ENCODE data around the gene FAM13A.
"Not testable (repeated sequence)": the region's sequence is repeated elsewhere in the genome, so short reads cannot be mapped to it uniquely, and the experiment has no call there.

The FAM13A gene

DNA sequence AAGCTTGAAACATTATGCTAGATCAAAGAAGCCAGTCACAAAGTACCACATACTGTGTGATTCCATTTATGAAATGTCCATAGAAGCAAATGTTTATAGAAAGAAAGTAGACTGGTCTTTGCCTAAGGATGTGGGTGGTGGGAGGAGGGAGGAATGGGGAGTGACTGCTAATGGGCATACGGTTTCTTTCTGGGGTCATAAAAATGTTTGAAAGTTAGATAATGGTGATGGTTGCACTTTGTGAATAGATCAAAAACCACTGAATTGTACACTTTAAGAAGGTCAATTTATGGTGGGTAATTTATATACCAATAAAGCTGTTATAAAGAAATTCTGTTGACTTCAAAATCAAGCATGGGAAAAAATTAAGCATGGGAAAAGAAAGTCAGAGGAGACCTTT is 56.6 kb downstream of the FAM13A start:
- no peak for DNase-seq (ENCODE audit: low read depth in 2 of 2)

DNA sequence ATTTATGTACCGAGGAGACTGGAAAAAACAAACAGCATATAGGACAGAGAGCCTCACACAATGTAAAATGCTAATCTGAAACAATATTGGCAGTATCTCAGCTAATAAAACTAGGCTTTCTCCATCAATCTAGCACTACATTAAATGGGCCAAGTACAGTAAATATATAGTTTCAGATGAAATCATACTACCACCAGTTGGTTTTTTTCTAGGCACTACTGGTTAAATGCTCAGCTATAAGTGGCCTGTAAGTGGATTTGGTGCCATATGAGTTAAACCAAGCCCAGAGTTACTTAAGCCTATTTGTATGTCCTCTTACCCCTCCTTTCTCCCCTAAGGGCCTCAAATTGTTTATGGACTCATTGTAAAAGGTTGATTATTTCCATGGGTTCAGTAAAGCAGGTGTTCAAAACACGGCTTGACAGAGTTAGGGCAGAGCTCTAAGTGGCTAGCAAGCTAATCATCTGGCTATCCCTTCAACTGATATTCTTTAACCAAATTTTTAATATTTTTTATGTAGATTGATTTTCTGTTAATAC is 57.5 kb downstream of the FAM13A start:
- no peak for DNase-seq (ENCODE audit: low read depth in 2 of 2)

GRCh38 chr4:88998891-88999290 is 58.1 kb downstream of the FAM13A start:
- no peak for DNase-seq (ENCODE audit: low read depth in 2 of 2)

DNA sequence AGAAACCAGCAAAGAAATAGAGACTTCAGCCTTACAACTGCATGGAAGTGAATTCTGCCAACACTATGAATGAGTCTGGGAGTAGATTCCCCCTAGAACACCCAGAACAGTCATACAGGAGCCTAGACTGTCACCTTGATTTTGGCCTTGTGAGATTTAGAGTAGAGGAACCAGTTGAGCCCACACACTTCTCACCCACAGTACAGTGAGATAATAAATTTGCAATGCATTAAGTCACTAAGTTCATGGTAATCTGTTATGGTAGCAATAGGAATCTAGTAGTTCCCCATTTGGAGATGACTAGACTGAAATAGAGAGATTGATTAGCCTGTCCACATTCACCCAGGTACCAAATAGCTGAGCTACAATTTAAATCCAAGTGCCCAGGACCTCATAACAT is 59.0 kb downstream of the FAM13A start:
- DNase-seq (ENCODE audit: low read depth in 2 of 2) = no peak

- DNase-seq (ENCODE audit: low read depth in 2 of 2) = no peak
Measured at GRCh38 chr4:88995874-88996273, 61.1 kb downstream of the FAM13A start.

- DNase-seq (ENCODE audit: low read depth in 2 of 2) = not testable (repeated sequence)
Measured at GRCh38 chr4:88995257-88995656, 61.7 kb downstream of the FAM13A start.

GRCh38 chr4:88993246-88993645 is 63.7 kb downstream of the FAM13A start:
- no peak for DNase-seq (ENCODE audit: low read depth in 2 of 2)

DNA sequence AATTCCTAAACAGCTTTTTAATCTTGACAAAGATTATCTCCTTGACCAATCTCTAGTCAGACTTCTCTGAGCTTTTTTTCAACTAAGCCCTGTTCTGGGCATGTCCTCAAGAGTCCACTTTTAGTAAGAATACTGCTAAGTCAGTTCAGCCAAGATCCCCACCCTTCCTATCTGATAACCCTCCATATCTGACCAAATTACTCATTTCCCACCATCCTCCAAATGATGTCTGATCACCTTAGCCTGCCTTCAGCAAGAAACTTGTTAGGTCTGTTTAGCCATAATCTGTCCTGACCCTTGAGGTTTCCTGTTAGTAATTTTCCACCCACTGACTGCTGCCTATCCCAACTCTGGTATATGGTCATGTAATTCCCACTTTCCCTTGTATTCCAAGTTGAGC is 65.2 kb downstream of the FAM13A start:
- no peak for DNase-seq (ENCODE audit: low read depth in 2 of 2)

GRCh38 chr4:88989990-88990389 is 67.0 kb downstream of the FAM13A start:
- no peak for DNase-seq (ENCODE audit: low read depth in 2 of 2)

DNA sequence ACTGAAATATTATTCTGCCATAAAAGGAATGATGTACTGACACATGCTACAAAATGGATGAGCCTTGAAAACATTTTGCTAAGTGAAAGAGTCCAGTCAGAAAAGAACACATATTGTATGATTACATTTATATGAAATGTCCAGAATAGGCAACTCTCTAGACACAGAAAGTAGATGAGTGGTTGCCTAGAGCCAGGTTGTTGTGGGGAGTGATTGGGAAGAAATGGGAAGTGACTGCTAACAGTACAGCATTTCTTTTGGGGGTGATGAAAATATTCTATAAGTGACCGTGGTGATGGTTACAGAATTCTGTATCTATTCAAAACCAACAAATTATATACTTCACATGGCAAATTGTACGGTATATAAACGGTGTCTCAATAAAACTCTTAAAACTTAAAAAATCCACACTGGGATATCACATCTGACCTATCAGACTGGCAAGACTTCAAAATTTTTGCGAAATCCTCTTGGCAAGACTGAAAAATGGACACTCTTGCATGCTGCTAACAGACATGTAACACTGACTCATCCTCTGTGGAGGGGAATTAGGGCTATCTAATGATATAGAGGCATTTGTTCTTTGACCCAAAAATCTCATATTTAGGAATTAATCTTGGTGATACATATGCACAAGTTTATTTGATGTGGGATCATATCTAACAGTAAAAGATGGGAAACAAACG is 71.8 kb downstream of the FAM13A start:
- DNase-seq (ENCODE audit: low read depth in 2 of 2) = peak; percentile 62 to 71

- DNase-seq (ENCODE audit: low read depth in 2 of 2) = no peak
Measured at GRCh38 chr4:88982757-88983156, 74.2 kb downstream of the FAM13A start.

DNA sequence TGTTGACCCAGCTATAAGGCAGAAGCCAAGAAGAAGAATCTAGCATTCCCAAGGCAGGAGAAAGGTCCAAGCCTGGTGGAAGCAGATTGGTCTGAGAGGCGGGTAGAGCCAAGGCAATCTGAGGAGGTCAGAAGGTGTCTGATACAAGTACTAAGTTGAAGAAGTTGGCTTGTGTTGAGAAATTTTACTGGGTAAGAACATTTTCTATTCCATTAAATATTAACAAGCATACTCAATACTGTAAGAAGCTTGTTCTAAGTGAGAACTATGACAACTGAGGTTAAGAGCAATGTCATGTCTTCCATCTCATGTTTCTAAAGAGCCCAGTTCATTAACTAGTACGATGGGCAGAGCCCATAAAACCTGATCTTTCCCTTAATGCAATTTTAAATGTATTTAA is 75.0 kb downstream of the FAM13A start:
- DNase-seq (ENCODE audit: low read depth in 2 of 2) = no peak

DNA sequence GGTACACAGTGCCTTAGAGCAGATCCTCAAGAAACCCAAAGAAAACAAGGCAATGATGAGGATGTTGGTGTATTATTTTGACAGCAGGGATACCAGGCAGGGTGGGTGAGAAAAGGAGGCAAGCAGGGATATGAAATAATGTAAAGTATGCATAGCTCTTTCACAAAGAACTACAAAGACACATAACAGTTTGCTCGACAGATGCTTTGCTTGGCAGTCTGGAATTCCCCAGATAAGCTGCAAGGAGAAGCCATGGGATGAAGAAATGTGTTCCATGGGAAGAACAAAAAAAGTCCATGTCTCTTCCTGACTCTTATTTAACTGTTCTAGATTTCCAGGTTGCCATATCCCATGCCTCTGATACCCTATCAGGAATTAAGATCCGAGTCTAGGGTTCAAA is 75.4 kb downstream of the FAM13A start:
- no peak for DNase-seq (ENCODE audit: low read depth in 2 of 2)

- DNase-seq (ENCODE audit: low read depth in 2 of 2) = no peak
Measured at GRCh38 chr4:88979276-88979675, 77.7 kb downstream of the FAM13A start.

GRCh38 chr4:88976775-88977035 is 80.3 kb downstream of the FAM13A start:
- no peak for DNase-seq (ENCODE audit: low read depth in 2 of 2)

DNA sequence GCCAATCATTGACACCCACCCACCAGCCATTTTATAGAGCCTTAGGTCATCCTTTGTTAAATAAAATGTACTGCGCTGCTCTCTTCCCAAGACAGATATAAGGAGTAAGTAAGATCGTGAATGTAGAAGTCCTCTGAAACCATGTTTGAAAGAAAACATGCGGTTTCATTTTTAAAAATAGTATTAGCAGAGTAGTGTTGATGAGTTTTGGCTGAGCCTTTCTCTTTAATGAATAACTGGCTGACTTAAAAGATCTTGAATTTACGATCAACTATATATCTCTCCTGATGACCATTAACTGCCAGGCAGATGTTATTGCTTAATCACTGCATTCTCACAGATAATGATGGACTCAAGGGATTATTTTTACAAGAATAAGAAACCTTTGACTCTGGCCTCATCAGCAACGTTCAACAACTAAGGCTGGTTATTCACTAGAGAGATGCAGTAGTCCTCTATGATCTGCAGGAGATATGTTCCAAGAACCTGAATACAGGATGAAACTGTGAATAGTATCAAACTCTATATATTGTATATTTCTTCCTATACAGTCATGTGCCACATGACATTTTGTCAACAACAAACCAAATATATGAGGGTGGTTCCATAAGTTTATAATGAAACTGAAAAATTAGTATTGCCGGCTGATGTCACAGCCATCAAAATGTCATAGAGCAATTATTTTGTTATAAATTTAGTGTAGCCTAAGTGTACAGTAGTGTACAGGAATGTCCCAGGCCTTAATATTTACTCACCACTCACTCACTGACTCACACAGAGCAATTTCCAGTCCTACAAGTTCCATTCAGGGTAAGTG is 80.8 kb downstream of the FAM13A start:
- peak in 1 of 2 experiments; percentile 9 for DNase-seq (ENCODE audit: low read depth in 2 of 2)

GRCh38 chr4:88971536-88971935 is 85.4 kb downstream of the FAM13A start:
- no peak for DNase-seq (ENCODE audit: low read depth in 2 of 2)

GRCh38 chr4:88969746-88970145 is 87.2 kb downstream of the FAM13A start:
- no peak for DNase-seq (ENCODE audit: low read depth in 2 of 2)

DNA sequence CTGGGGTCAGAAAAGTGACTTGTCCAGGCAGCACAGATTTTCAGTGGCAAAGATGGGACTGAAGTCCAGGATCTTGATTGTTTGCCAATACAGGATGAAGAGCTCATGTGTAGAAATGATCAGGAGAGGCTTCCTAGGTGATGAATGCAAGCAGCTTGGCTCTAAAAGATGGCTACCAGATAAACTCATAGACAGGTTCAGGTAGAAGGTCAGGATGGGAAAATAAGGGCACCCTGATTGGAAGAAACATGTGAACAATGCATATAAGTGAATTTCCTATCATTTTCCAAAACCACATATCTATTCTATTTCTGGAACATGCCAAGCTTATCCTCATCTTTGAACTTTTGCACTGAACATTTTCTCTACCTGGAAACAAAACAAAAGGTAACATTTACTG is 87.7 kb downstream of the FAM13A start:
- DNase-seq (ENCODE audit: low read depth in 2 of 2) = no peak

- DNase-seq (ENCODE audit: low read depth in 2 of 2) = no peak
Measured at GRCh38 chr4:88967883-88968331, 89.1 kb downstream of the FAM13A start.

DNA sequence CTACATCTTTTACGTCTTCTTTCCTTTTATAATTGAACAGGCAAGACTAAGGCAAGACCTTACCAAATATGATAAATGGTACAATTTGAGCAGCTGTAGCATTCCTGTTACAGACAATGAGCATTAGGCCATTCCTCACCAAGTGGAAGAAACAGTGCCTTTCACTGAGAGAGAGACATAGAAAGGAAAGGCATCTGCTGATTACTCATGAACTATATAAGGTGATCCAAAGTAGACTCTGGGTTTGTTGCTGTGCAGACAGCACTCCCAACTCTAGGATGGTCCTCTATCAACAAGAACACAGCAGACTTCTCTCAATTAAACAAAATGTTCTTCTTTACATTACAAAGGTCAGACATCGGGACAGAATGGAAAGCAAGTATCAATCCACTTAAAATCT is 91.9 kb downstream of the FAM13A start:
- DNase-seq (ENCODE audit: low read depth in 2 of 2) = no peak

- DNase-seq (ENCODE audit: low read depth in 2 of 2) = no peak
Measured at GRCh38 chr4:88964450-88964849, 92.5 kb downstream of the FAM13A start.

DNA sequence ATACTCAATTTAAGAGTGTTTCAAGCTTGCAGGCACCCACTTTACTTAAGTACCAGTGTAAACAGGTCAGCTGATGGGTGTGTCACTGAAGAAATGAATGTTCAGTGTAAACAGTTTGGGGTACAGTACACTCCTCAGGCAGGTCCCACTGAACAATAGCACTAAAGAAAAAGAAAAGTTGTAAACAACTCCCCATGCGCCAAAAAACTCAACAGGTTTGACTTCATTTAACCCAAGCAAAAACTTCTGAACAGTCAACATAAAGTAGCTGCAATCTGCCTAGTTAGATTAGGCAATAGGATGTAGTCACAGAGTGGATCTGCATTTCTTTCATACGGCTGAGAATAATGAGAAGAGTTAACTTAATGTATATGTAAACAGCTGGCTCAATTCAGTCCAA is 93.2 kb downstream of the FAM13A start:
- DNase-seq (ENCODE audit: low read depth in 2 of 2) = no peak

Data from fibroblast of skin of left quadriceps (primary cell).